GM19438 (cell line): ENCODE measurements around the gene FAM163B.
"Not testable (repeated sequence)": the region's sequence is repeated elsewhere in the genome, so short reads cannot be mapped to it uniquely, and the experiment has no call there.

Source experiments
- ATAC-seq: cut with Tn5 transposase; IDR thresholded peaks from one replicate; pipeline ENCODE4 v1.9.1; 2021; ENCODE audit warnings: low read depth; ENCODE audit not compliant: unreplicated experiment

Gene FAM163B

GRCh38 chr9:133640580-133641395 lies 31.6 kb upstream of the FAM163B start:
- no peak for ATAC-seq

- ATAC-seq: no peak
Measured at GRCh38 chr9:133640160-133640559, 31.0 kb upstream of the FAM163B start.

GRCh38 chr9:133639613-133640012 lies 30.4 kb upstream of the FAM163B start:
- ATAC-seq: no peak

- ATAC-seq: no peak
Measured at GRCh38 chr9:133638711-133639110, 29.5 kb upstream of the FAM163B start.

GRCh38 chr9:133638076-133638475 lies 28.9 kb upstream of the FAM163B start:
- no peak for ATAC-seq

GRCh38 chr9:133637451-133638055 lies 28.4 kb upstream of the FAM163B start:
- no peak for ATAC-seq

GRCh38 chr9:133636902-133637301 lies 27.7 kb upstream of the FAM163B start:
- no peak for ATAC-seq

- no peak for ATAC-seq
Measured at GRCh38 chr9:133635533-133636531, 26.6 kb upstream of the FAM163B start, which contains the start of gene DBH. Gene DBH, plus strand, starts transcription at chr9:133636363. Its CDS starts 9 bp downstream, at chr9:133636372.

- ATAC-seq: no peak
Measured at GRCh38 chr9:133635098-133635497, 25.9 kb upstream of the FAM163B start.

- ATAC-seq: no peak
Measured at GRCh38 chr9:133634081-133634691, 25.0 kb upstream of the FAM163B start.

- ATAC-seq: no peak
Measured at GRCh38 chr9:133633681-133634080, 24.5 kb upstream of the FAM163B start.

GRCh38 chr9:133632806-133633680 lies 23.9 kb upstream of the FAM163B start:
- ATAC-seq: no peak

- no peak for ATAC-seq
Measured at GRCh38 chr9:133631111-133631510, 21.9 kb upstream of the FAM163B start.

- ATAC-seq: no peak
Measured at GRCh38 chr9:133629221-133630110, 20.3 kb upstream of the FAM163B start.

GRCh38 chr9:133628766-133629165 lies 19.6 kb upstream of the FAM163B start:
- no peak for ATAC-seq

- ATAC-seq: no peak
Measured at GRCh38 chr9:133627341-133627740, 18.2 kb upstream of the FAM163B start.

GRCh38 chr9:133626008-133626407 lies 16.8 kb upstream of the FAM163B start:
- not testable (repeated sequence) for ATAC-seq

- no peak for ATAC-seq
Measured at GRCh38 chr9:133622555-133622954, 13.4 kb upstream of the FAM163B start.
